GM12873 (cell line): ENCODE results near the gene RABL3.

Experiments
- CTCF ChIP-seq: IDR thresholded peaks from 2 replicates; pipeline ENCODE4 v1.5.1; 2012; ENCODE audit warnings: low read depth, mild to moderate bottlenecking, moderate library complexity, low read length, control low read depth; ENCODE audit not compliant: insufficient read depth; ENCODE audit errors: missing control alignments

Gene RABL3

GRCh38 chr3:120688121-120688520 is 54.2 kb downstream of the RABL3 start:
- no peak for TF ChIP-seq CTCF

GRCh38 chr3:120685411-120685810 is 56.9 kb downstream of the RABL3 start:
- TF ChIP-seq CTCF: no peak

GRCh38 chr3:120684896-120685295 is 57.4 kb downstream of the RABL3 start:
- no peak for TF ChIP-seq CTCF

- TF ChIP-seq CTCF: no peak
Observed at GRCh38 chr3:120683671-120684301, 58.5 kb downstream of the RABL3 start.

GRCh38 chr3:120683213-120683612 is 59.1 kb downstream of the RABL3 start:
- TF ChIP-seq CTCF: no peak

- no peak for TF ChIP-seq CTCF
Observed at GRCh38 chr3:120682095-120682681, 60.1 kb downstream of the RABL3 start, which contains the start of gene HGD. Gene HGD (minus strand): TSS chr3:120682239. CDS start chr3:120682111, 128 bp downstream.

GRCh38 chr3:120681506-120682038 is 60.7 kb downstream of the RABL3 start:
- no peak for TF ChIP-seq CTCF
